ENCODE results near the gene GLOD5.

- TF ChIP-seq CTCF (conservative IDR thresholded peaks at IDR 0.05; ENCODE audit: low read length) (no peak), EZH2phosphoT487 (IDR thresholded peaks at IDR 0.05; ENCODE audit: borderline replicate concordance, low read depth, low read length) (no peak)
Observed at GRCh38 chrX:48801280-48802088, 39.9 kb downstream of the GLOD5 start, which contains the start of gene HDAC6.

Data from OCI-LY7 (cell line).